Activated gamma-delta T cell treated with Interleukin-2 at 50 U/mL for 16 hours (primary cell): ENCODE measurements around the gene SFRP4.
"Not testable (repeated sequence)": the region's sequence is repeated elsewhere in the genome, so short reads cannot be mapped to it uniquely, and the experiment has no call there.

Source experiments
- DNase-seq: peaks from one replicate; pipeline ENCODE4 v3.0.0-alpha.2; 2020

Gene SFRP4

GRCh38 chr7:37916673-37917660, at the start of gene SFRP4:
Gene SFRP4, minus strand, starts transcription at chr7:37916817. Its CDS starts 280 bp downstream, at chr7:37916537.
- no peak for DNase-seq

- DNase-seq, result no peak
Measured at GRCh38 chr7:37964196-37964595, 47.6 kb upstream of the SFRP4 start.

- no peak for DNase-seq
Measured at GRCh38 chr7:37961251-37961650, 44.6 kb upstream of the SFRP4 start.

DNA sequence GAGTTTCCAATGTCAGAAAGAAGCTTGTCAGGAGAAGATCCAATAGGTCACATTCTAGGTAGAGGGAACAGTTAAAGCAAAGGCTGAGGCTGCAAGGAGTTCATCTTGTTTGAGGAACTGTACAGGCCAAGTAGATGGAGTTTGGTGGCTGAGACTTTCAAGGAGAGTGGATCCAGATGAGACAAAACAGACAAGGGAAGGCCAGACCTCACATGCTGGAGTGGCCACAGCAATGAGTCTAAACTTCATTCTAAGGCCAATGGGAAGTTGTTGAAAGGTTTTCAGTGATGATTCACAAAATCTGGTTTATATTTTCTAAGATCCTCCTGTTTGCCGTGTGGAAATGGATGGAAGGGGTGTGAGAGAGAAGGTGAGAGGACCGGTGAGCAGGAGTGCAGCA, 43.9 kb upstream of the SFRP4 start:
- DNase-seq, result no peak

- no peak for DNase-seq
Measured at GRCh38 chr7:37957221-37957970, 40.8 kb upstream of the SFRP4 start.

DNA sequence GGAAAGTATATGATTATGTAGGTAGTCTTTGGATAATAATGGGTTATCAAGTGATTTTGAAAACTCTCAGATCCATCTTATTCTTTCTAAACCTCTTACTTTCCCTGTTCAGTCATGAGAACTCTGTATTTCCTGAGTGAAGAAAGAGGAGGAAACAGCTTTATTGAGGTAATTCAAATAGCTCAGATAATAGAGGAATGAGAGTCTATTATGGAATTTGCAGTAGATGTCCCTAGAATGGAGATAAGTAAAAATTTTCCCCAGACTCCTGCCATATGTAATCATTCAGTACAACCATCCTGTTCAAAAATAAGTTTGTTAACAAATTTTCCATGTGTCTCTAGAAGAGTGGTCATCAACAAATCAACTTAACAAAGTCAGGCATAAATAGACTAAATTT, 40.2 kb upstream of the SFRP4 start:
- DNase-seq, result no peak

DNA sequence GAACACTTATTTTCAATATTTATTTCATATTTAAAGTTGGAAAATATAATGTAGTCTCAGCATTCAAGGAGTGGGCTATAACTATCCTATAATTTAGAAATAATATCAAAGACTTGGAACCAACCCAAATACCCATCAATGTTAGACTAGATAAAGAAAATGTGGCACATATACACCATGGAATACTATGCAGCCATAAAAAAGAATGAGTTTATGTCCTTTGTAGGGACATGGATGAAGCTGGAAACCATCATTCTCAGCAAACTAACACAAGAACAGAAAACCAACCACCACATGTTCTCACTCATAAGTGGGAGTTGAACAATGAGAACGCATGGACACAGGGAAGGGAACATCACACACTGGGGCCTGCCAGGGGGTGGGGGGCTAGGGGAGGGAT, 37.6 kb upstream of the SFRP4 start:
- DNase-seq, result not testable (repeated sequence)

DNA sequence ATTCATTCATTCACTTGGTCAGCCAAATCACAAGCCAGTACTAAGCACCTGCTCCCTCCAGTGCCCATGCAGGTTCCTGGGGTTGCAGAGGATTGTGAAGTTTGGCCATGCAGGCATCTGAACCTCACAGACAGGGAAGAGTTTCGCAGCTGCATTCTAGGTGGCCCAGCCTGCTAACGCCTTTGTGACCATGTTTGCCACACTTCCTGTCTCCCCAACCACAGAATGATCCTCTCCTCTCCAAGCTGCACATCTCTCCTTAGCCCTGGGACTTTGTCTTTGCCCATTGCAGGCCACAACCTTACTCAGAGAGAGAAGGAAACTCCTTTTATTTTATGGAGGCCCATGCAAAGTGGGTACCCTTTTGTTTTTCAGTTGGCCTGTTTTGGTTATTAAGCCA, 35.6 kb upstream of the SFRP4 start:
- no peak for DNase-seq

GRCh38 chr7:37947941-37948210, 31.3 kb upstream of the SFRP4 start:
- no peak for DNase-seq

DNA sequence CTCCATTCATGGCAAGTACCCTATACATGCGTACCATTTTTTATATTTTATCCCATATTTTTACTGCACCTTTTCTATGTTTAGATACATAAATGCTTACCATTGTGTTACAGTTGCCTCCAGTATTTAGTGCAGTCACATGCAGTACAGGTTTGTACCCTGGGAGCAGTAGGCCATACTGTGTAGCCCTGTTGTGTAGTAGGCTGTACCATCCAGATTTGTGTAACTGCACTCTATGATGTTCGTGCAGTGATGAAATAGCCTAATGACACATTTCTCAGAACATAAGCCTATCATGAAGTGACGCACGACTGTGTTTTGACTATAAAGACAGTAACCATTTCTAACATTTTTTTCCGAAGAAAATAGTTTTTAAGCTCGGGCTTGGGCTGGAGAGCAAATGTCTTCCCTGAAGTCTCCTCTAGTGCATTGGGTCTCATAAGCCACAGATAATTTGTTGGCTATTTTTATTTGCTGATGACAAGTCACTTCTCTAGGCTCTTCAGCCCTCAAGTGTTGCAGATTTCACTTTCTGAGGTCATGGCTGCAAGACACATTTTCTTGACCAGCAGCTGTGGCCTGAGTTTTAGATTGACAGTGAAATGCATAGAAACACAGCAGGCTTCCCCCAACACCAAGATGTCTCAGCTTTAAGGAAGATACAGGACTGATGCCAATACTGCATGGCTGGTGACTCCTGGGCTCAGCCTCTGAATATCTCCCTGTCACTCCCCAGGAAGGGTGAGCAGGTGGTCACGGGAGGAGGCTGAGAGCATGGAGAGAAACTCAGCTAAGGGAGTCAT, 30.7 kb upstream of the SFRP4 start:
- DNase-seq, result no peak

DNA sequence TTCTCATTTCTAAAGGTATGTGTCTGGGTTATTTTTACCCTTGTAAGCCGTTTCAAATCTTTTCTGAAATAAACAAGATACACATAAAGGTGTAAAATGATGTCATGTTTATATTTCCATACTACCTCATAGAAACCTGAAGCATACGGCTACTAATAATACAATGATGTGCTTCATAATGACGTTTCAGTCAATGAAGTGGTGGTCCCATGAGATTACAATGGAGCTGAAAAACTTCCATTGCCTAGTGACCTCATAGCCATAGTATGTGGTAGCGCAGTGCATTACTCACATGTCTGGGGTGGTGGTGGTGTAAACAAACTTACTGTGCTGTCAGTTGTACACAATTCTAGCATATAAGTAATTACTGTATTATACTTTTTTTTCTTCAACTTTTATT, 28.7 kb upstream of the SFRP4 start:
- no peak for DNase-seq

DNA sequence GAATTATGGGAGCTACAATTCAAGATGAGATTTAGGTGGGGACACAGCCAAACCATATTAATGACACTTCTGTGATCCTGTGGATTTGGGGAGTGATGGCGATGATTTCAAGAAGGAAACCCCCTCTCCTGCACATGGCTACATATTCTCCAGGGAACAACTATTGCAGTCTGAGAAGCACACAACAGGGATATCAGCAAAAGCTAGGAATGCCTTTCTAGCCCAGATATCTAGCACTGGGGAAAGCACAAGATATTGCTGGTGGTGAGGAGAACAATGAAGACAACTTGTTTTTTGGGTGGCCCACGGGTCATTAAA, 28.1 kb upstream of the SFRP4 start:
- DNase-seq, result no peak

DNA sequence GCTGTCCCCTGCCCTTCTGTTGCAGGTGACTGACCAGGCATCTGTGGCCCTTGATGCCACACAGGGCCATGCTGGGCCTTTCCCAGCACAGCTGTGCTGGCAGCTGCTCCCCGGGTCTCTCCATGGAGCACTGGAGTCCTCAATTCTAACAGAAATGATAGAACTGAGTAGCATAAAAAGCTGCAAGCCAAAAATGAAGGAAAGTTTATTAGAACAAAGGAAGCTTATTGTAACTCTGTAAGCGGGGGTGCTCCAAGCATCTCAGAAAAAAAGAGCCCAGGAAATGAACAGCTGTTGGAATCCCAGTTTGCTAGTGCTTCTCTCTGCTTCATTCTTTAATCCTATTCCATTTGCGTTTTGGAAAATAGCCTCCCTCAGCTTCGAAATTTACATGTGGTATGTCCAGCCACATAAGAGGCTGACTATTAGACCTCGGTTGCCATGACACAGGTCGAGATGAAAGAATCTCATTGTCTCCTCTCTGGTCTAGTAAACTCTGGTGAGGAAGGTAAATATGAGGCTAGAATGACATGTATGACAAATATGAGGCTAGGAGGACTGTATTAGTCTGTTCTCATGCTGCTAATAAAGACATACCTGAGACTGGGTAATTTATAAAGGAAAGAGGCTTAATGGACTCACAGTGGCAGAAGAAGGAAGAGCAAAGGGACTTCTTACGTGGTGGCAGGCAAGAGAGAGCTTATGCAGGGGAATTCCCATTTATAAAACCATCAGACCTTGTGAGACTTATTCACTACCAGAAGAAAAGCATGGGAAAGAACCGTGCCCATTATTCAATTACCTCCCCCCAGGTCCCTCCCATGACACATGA, 27.5 kb upstream of the SFRP4 start:
- DNase-seq, result no peak

- no peak for DNase-seq
Measured at GRCh38 chr7:37942934-37943610, 26.5 kb upstream of the SFRP4 start.

DNA sequence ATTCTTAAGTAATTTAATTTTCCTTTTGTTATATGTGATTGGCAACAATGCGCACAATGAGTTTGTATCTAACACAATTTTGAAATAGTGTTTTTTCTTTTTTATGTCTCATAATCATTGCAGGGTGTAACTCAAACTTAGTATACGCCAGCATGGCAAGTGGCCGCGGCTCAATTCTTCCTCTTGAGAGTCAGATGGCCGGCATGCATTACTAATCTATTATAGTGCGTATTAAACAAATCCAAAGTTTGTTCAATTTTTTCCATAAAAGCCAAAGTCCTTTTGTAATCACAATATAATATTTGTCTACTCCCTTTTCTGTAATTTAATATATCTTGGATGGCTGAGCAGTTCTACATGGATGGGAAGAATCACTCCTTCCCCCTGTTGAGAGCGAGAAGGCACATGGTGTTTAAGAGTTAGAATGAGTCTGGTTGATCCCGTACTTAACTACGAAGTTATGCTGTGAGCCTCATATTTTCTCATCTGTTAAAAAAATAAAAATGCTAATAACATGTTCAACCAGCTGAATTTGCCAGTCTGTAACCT, 16.5 kb upstream of the SFRP4 start:
- DNase-seq, result no peak

- no peak for DNase-seq
Measured at GRCh38 chr7:37932543-37932942, 15.9 kb upstream of the SFRP4 start.

DNA sequence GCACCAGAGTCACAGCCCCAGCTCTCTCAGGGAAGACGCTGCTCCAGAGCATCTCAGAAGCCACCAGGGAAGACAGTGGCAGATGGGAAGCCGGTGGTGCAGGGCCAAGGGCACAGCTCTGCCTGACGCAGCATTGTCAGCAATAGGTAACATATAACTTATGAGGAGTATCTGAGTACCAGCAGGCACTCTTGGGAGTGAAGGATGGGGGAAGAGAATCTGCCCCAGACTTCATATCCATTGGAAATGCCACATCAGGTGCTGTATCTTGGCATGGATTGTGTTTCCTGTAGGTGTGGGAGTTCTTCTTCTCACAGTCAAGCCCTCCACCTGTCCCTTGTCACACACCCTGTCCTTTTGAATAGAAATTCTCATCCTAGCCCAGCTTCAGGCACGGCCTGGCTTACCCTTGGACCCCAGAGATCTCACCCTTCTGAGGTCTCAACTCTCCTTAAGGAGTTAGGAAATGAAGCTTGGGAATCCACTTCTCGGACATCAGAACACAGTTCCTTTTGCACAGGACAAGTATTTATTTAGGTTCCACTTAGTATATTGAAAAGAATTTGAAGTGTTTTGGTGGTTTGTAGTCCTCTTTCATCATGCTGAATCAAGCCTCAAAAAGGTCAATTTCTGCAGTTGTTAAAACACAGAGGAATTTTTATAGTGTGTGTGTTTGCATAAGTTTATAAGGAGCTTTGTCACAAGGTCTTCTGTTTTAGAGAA, 13.8 kb upstream of the SFRP4 start:
- no peak for DNase-seq

- no peak for DNase-seq
Measured at GRCh38 chr7:37928878-37929277, 12.3 kb upstream of the SFRP4 start.

DNA sequence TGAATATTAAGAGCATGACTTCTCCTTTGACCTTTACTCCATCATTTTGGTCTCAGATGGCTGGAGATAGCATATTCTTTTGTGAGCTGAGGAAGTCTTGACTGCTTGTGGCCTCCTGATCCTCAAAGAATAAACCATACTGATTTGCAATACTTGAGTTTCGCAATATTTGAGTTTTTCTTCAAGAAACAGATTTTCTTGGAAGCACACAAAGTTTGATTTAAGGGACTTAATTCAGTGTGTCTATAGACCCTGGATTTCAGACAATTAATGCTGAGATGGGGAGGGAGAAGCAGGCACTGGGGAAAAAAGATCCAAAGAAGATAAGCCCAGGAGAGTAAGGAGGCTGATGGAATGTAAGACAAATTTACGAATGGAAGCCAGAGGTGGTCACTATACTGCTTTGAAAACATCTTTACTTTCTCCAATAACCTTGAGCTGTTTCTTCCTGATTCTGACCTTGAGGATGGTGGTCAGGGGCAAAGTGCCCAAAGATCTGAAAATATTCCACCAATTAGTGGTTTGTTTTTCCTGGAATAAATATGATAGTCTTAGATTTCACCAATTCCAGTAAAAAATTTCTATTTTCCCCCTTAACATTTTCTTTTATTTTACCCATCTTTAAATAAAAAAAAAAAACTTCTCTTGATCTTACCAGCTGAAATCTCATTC, 11.3 kb upstream of the SFRP4 start:
- no peak for DNase-seq

- no peak for DNase-seq
Measured at GRCh38 chr7:37925620-37926019, 9.0 kb upstream of the SFRP4 start.
